Esophagus squamous epithelium (tissue), 5 donors: ENCODE data around the gene RRAD. TPM values are rescaled to one million over a fixed set of nuclear protein-coding genes. Genes with fewer than 3 reads are reported as not detected.

Experiments
- DNase-seq: peaks from one replicate; lab custom pipeline; 2025; lab: John Stamatoyannopoulos, UW
- H3K27ac ChIP-seq, 4 donors: fragments of 200-600 bp; sonication (generic); one replicate each; pipeline ENCODE4 v1.5.1; 2016 to 2019; ENCODE audit warnings: mild to moderate bottlenecking in 1 of 4
- H3K27me3 ChIP-seq, 4 donors: fragments of 200-600 bp; sonication (generic); 1 replicate in 3 of 4; 2 replicates in 1 of 4; pipeline versions ENCODE4 v1.5.1 to v1.6.0; 2017 to 2021; ENCODE audit warnings: antibody characterized with exemption in 1 of 4
- H3K36me3 ChIP-seq, 3 donors: fragments of 200-600 bp; sonication (generic); one replicate each; pipeline ENCODE4 v1.5.1; 2016 to 2019
- H3K4me1 ChIP-seq, 3 donors: fragments of 200-600 bp; sonication (generic); one replicate each; pipeline ENCODE4 v1.5.1; 2017 to 2019
- H3K4me3 ChIP-seq, 4 donors: fragments of 200-600 bp; sonication (generic); 1 replicate in 3 of 4; 2 replicates in 1 of 4; pipeline ENCODE4 v1.5.1; 2016 to 2019; ENCODE audit warnings: mild to moderate bottlenecking in 2 of 4, moderate library complexity in 1 of 4
- H3K9me3 ChIP-seq, 3 donors: fragments of 200-600 bp; sonication (generic); one replicate each; pipeline ENCODE4 v1.5.1; 2016 to 2019
- CTCF ChIP-seq, 6 experiments: fragments of 450-650 bp in 4 of 6; fragments of 200-600 bp in 2 of 6; sonication (generic) in 2 of 6; IDR thresholded peaks; one replicate each; pipeline ENCODE4 v1.5.1; 2016 to 2019; ENCODE audit warnings: antibody characterized with exemption in 6 of 6, mild to moderate bottlenecking in 4 of 6, moderate library complexity in 4 of 6
- POLR2A ChIP-seq, 4 donors: fragments of 450-650 bp; IDR thresholded peaks; one replicate each; pipeline ENCODE4 v1.6.1; 2017; ENCODE audit warnings: antibody characterized with exemption in 4 of 4, mild to moderate bottlenecking in 4 of 4, moderate library complexity in 3 of 4
- WGBS, 2 donors: methylation state at CpG; one replicate each; pipeline ENCODE4 v1.1.5; 2018; 5-methylcytosine and 5-hydroxymethylcytosine counted together
- intact Hi-C: fragments of 100-400 bp; cut with DNase I; formaldehyde crosslinking; loops from one replicate; pipeline ENCODE4 v1.15.0; 2022
- total RNA-seq, 4 donors: library from RNA; depleted of rRNA; stranded (reverse); fragments of >200 nt; gene quantifications; one replicate each; pipeline ENCODE4 v1.1.0, GENCODE V29; 2016
- donor health status: DM: yes; HTN: yes; CAD: no.

Gene RRAD
- total RNA-seq, 4 donors from 2014 or later: 68.7 to 208 (median 129) TPM

- Histone ChIP-seq H3K4me1 (peaks cover 43 to 74% (median 44%) of the 10 kb centered on the region in 3 donors), H3K27me3 (peaks cover 0 to 35% (median 0%) of the 10 kb centered on the region in 4 donors), H3K9me3 (no peaks in the 10 kb centered on the region), H3K27ac (peak overlapping the region; percentile 38 to 87 (median 69)), H3K4me3 (peak overlapping the region in 2 of 4 donors; percentile 34 to 68), H3K36me3 (peaks cover 0 to 30% (median 0%) of the 10 kb centered on the region in 3 donors)
- no peak for DNase-seq
- TF ChIP-seq POLR2A (IDR thresholded peaks at IDR 0.05) (no peak), CTCF (IDR thresholded peaks at IDR 0.05) (no peak)
- intact Hi-C loops: no loop called here
- WGBS, 2 donors: 74 to 80% methylated on average over 4 of the region's 9 CpGs
Measured at GRCh38 chr16:66920924-66921680, 4.2 kb downstream of the RRAD start.

GRCh38 chr16:66920299-66920590 lies 5.1 kb downstream of the RRAD start:
- intact Hi-C loops: no loop called here
- TF ChIP-seq CTCF (IDR thresholded peaks at IDR 0.05): no peak
- TF ChIP-seq POLR2A (IDR thresholded peaks at IDR 0.05): no peak
- H3K27ac ChIP-seq: peak overlapping the region in 2 of 4 donors; percentile 34 to 87
- no peak for DNase-seq
- H3K27me3 ChIP-seq: peaks cover 0 to 28% (median 0%) of the 10 kb centered on the region in 4 donors
- H3K4me3 ChIP-seq: no peak overlapping the region
- peaks cover 0 to 30% (median 0%) of the 10 kb centered on the region in 3 donors for H3K36me3 ChIP-seq
- peaks cover 36 to 66% (median 39%) of the 10 kb centered on the region in 3 donors for H3K4me1 ChIP-seq
- 83% methylated on average over 2 of the region's 2 CpGs; no CpG with 5 or more reads in 1 of the 2 donors for WGBS, 2 donors
- no peaks in the 10 kb centered on the region for H3K9me3 ChIP-seq

GRCh38 chr16:66919569-66920298 lies 5.6 kb downstream of the RRAD start:
- Histone ChIP-seq H3K27ac (peak overlapping the region in 3 of 4 donors; percentile 4 to 87 (median 34)), H3K4me1 (peaks cover 34 to 61% (median 34%) of the 10 kb centered on the region in 3 donors), H3K27me3 (peaks cover 0 to 23% (median 0%) of the 10 kb centered on the region in 4 donors), H3K4me3 (no peak overlapping the region), H3K36me3 (peaks cover 0 to 30% (median 0%) of the 10 kb centered on the region in 3 donors), H3K9me3 (no peaks in the 10 kb centered on the region)
- no peak for TF ChIP-seq CTCF (IDR thresholded peaks at IDR 0.05)
- no peak for TF ChIP-seq POLR2A (IDR thresholded peaks at IDR 0.05)
- DNase-seq: no peak
- intact Hi-C loops: no loop called here
- 80% methylated on average over 1 of the region's 5 CpGs; no CpG with 5 or more reads in 1 of the 2 donors for WGBS, 2 donors

GRCh38 chr16:66918803-66919568 lies 6.3 kb downstream of the RRAD start, which contains the start of gene CDH16:
CDH16 (minus strand) TSS chr16:66918885; CDS start chr16:66918065, 820 bp downstream.
- peaks cover 0 to 15% (median 0%) of the 10 kb centered on the region in 4 donors for H3K27me3 ChIP-seq
- 51 to 56% methylated on average over 3 to 5 of the region's 7 CpGs for WGBS, 2 donors
- intact Hi-C loops: no loop called here
- H3K4me1 ChIP-seq: peaks cover 26 to 53% (median 27%) of the 10 kb centered on the region in 3 donors
- DNase-seq: no peak
- peaks cover 0 to 30% (median 0%) of the 10 kb centered on the region in 3 donors for H3K36me3 ChIP-seq
- H3K9me3 ChIP-seq: no peaks in the 10 kb centered on the region
- H3K4me3 ChIP-seq: no peak within 1 kb of the TSS
- TF ChIP-seq CTCF (IDR thresholded peaks at IDR 0.05) (no peak), POLR2A (IDR thresholded peaks at IDR 0.05) (no peak)
- peak within 1 kb of the TSS in 2 of 4 donors; percentile 4 to 87 for H3K27ac ChIP-seq
